Esophagus muscularis mucosa (tissue), 4 donors: ENCODE measurements around the gene PTPRN2. TPM values are rescaled to one million over a fixed set of nuclear protein-coding genes. Genes with fewer than 3 reads are reported as not detected.
"Not testable (repeated sequence)": the region's sequence is repeated elsewhere in the genome, so short reads cannot be mapped to it uniquely, and the experiment has no call there.

Experiments used
- DNase-seq: peaks from one replicate; pipeline ENCODE4 v3.0.0-alpha.2; 2017; ENCODE audit errors: extremely low spot score
- H3K27ac ChIP-seq, 4 donors: fragments of 200-600 bp; sonication (generic); replicated peaks in 1 of 4; 1 replicate in 3 of 4; 2 replicates in 1 of 4; pipeline ENCODE4 v1.5.1; 2016 to 2019; ENCODE audit warnings: mild to moderate bottlenecking in 1 of 4
- H3K27me3 ChIP-seq, 4 donors: fragments of 200-600 bp; sonication (generic); one replicate each; pipeline versions ENCODE4 v1.5.1 to v1.6.0; 2016 to 2019
- H3K36me3 ChIP-seq, 4 donors: fragments of 200-600 bp; sonication (generic); one replicate each; pipeline ENCODE4 v1.5.1; 2016 to 2019
- H3K4me1 ChIP-seq, 4 donors: fragments of 200-600 bp; sonication (generic); one replicate each; pipeline ENCODE4 v1.5.1; 2016 to 2019
- H3K4me3 ChIP-seq, 4 donors: fragments of 200-600 bp; sonication (generic); 1 replicate in 2 of 4; 2 replicates in 2 of 4; pipeline ENCODE4 v1.5.1; 2016 to 2019; ENCODE audit warnings: mild to moderate bottlenecking in 4 of 4, moderate library complexity in 1 of 4
- H3K9me3 ChIP-seq, 4 donors: fragments of 200-600 bp; sonication (generic); 1 replicate in 3 of 4; 2 replicates in 1 of 4; pipeline ENCODE4 v1.5.1; 2016 to 2019
- EP300 ChIP-seq: sonication (generic); formaldehyde crosslinking; IDR thresholded peaks from one replicate; pipeline ENCODE4 v1.6.1; 2017; ENCODE audit warnings: antibody characterized with exemption
- POLR2A ChIP-seq: fragments of 450-650 bp; IDR thresholded peaks from one replicate; pipeline ENCODE4 v1.6.1; 2017; ENCODE audit warnings: antibody characterized with exemption, moderate library complexity, mild to moderate bottlenecking, low read depth
- POLR2AphosphoS5 ChIP-seq, 2 donors: sonication (generic); formaldehyde crosslinking; IDR thresholded peaks; one replicate each; pipeline ENCODE4 v1.6.1; 2017; ENCODE audit warnings: antibody characterized with exemption in 2 of 2
- WGBS: methylation state at CpG from one replicate; pipeline ENCODE4 v1.1.5; 2018; 5-methylcytosine and 5-hydroxymethylcytosine counted together
- intact Hi-C: fragments of 100-400 bp; cut with DNase I; formaldehyde crosslinking; loops from one replicate; pipeline ENCODE4 v1.15.1; 2023
- total RNA-seq, 4 donors: library from RNA; depleted of rRNA; stranded (reverse); fragments of >200 nt; gene quantifications; one replicate each; pipeline versions ENCODE4 v1.1.0 to v1.2.1, GENCODE V29; 2016
- TF ChIP-seq, protein P1 (sequence below), 3 experiments: fragments of 200-600 bp in 2 of 3; fragments of 450-650 bp in 1 of 3; sonication (generic) in 2 of 3; IDR thresholded peaks; one replicate each; pipeline ENCODE4 v1.5.1; 2017 to 2019; ENCODE audit warnings: antibody characterized with exemption in 3 of 3, mild to moderate bottlenecking in 2 of 3, moderate library complexity in 1 of 3

PTPRN2 gene
- total RNA-seq, 4 donors from 2014 or later: 2.1 to 3.1 (median 3.1) TPM

DNA sequence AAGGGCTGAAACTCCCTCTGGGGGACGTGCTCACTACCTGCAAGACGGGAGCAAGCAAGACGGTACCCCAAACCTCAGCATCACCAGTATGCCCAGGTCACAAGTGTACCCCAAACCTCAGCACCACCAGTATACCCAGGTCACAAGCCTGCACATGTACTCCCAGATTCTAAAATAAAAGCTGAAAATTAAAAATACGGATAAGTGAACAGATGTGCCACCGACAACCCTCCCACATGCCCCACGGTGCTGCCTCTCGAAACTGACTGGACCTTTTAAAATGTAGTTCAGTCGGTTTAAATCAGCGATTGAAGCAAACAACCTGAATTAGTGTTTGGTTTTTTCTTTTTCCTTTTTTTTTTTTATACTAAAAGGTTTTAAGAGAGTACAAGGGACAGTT is 684.3 kb downstream of the PTPRN2 start:
- H3K9me3 ChIP-seq: no peaks in the 10 kb centered on the region
- DNase-seq: no peak
- intact Hi-C loops: no loop called here
- peaks cover 0 to 10% (median 3%) of the 10 kb centered on the region in 4 donors for H3K4me1 ChIP-seq
- H3K27ac ChIP-seq: no peak overlapping the region
- H3K4me3 ChIP-seq: no peak overlapping the region
- TF ChIP-seq EP300 (no peak), POLR2AphosphoS5 (IDR thresholded peaks at IDR 0.05) (no peak), POLR2A (no peak)
- TF ChIP-seq, protein P1, sequence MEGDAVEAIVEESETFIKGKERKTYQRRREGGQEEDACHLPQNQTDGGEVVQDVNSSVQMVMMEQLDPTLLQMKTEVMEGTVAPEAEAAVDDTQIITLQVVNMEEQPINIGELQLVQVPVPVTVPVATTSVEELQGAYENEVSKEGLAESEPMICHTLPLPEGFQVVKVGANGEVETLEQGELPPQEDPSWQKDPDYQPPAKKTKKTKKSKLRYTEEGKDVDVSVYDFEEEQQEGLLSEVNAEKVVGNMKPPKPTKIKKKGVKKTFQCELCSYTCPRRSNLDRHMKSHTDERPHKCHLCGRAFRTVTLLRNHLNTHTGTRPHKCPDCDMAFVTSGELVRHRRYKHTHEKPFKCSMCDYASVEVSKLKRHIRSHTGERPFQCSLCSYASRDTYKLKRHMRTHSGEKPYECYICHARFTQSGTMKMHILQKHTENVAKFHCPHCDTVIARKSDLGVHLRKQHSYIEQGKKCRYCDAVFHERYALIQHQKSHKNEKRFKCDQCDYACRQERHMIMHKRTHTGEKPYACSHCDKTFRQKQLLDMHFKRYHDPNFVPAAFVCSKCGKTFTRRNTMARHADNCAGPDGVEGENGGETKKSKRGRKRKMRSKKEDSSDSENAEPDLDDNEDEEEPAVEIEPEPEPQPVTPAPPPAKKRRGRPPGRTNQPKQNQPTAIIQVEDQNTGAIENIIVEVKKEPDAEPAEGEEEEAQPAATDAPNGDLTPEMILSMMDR (IDR thresholded peaks at IDR 0.05): no peak
- no peaks in the 10 kb centered on the region for H3K27me3 ChIP-seq
- no peaks in the 10 kb centered on the region for H3K36me3 ChIP-seq
- WGBS: 88% methylated on average over 9 of the region's 9 CpGs

DNA sequence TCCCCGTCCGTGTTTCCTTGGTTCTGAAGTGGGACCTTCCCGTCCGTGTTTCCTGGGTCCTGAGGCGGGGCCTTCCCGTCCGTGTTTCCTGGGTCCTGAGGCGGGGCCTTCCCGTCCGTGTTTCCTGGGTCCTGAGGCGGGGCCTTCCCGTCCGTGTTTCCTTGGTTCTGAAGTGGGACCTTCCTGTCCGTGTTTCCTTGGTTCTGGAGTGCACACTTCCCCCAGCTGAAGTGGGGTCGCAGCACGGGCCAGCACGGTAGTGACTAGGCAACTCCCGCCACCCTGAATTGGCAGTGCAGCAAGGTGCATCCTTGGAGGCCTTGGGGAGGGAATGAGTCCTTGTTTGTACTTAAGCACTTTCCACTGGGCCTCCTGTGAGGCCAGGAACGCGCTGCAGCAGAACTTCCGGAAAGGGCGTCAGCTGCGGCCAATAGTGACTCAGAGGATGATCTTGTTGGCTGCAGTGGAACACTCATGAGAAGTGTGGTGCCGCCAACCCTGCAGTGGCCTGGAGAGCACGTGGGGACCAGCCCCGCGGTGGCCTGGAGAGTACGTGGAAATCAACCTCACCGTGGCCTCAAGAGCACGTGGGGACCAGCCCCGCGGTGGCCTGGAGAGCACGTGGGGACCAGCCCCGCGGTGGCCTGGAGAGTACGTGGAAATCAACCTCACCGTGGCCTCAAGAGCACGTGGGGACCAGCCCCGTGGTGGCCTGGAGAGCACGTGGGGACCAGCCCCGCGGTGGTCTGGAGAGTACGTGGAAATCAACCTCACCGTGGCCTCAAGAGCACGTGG is 685.6 kb downstream of the PTPRN2 start:
- H3K4me1 ChIP-seq, H3K9me3 ChIP-seq, H3K27ac ChIP-seq, H3K4me3 ChIP-seq, intact Hi-C loops, H3K36me3 ChIP-seq, DNase-seq, H3K27me3 ChIP-seq: not testable (repeated sequence)
- WGBS: 90% methylated on average over 43 of the region's 45 CpGs

DNA sequence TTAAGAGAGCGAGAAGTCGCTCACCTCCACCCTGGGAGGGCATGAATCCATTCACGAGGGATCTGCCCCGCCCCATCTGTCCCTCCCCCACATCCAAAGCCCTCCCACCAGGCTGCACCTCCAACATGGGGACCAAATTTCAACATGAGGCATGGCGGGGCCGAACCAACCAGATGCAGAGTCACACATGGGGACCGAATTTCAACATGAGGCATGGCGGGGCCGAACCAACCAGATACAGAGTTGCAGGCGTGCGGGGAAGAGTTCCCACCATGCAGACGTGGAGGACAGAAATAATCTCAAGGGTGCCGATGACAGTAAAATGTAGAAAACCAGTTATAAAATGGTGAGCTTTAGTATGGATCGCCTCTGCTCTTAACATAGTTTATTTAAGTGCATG is 686.5 kb downstream of the PTPRN2 start:
- 89% methylated on average over 10 of the region's 14 CpGs for WGBS
- Histone ChIP-seq H3K27ac (no peak overlapping the region), H3K36me3 (no peaks in the 10 kb centered on the region), H3K9me3 (no peaks in the 10 kb centered on the region), H3K4me1 (peaks cover 0 to 8% (median 3%) of the 10 kb centered on the region in 4 donors), H3K27me3 (no peaks in the 10 kb centered on the region), H3K4me3 (no peak overlapping the region)
- intact Hi-C loops: no loop called here
- no peak for DNase-seq
- TF ChIP-seq, protein P1 (IDR thresholded peaks at IDR 0.05): no peak
- TF ChIP-seq POLR2AphosphoS5 (IDR thresholded peaks at IDR 0.05): no peak
- no peak for TF ChIP-seq EP300
- TF ChIP-seq POLR2A: no peak

DNA sequence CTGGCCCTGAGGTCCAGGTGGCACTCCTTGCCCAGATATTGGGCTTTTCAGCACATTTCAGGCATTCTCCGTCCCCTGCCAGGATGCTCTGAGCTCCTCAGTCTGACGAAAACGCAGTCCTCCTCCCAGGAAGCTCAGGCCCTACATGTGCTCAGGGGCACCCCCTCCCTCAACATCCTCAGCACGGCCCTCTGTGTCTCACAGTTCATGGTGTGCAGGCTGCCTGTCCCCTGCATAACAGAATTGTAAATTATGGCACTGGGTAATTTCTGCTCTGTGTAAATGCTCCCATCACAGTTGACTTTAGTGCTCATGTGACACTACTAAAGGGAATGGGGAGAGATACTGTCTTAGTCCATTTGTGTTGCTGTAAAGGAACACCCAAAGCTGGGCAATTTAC is 687.1 kb downstream of the PTPRN2 start:
- H3K36me3 ChIP-seq: no peaks in the 10 kb centered on the region
- no peaks in the 10 kb centered on the region for H3K27me3 ChIP-seq
- peaks cover 0 to 2% (median under 1%) of the 10 kb centered on the region in 4 donors for H3K4me1 ChIP-seq
- intact Hi-C loops: no loop called here
- no peak overlapping the region for H3K27ac ChIP-seq
- H3K9me3 ChIP-seq: no peaks in the 10 kb centered on the region
- TF ChIP-seq POLR2A (no peak), POLR2AphosphoS5 (IDR thresholded peaks at IDR 0.05) (no peak), EP300 (no peak)
- TF ChIP-seq, protein P1 (IDR thresholded peaks at IDR 0.05): no peak
- no peak for DNase-seq
- WGBS: 90% methylated on average over 4 of the region's 4 CpGs
- H3K4me3 ChIP-seq: no peak overlapping the region

DNA sequence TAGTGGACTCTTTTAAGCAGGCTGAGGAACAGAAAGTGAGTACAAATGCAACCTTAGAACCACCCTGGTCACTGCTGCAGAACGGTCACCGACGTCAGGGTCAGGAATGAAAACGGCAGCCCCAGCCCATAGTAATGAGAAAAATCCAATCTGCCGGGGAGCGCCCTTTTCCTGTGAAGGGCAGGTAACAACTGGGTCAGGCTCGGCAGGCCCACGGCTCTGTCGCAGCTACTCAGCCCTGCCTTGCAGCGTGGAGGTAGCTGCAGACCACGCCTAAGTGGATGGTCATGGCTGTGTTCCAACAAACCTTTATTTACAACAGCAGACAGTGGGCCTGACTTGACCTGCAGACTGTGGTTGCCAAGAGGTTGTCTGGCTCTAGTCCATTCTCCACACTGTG is 687.6 kb downstream of the PTPRN2 start:
- no peak for TF ChIP-seq EP300
- TF ChIP-seq POLR2A: no peak
- TF ChIP-seq, protein P1 (IDR thresholded peaks at IDR 0.05): no peak
- TF ChIP-seq POLR2AphosphoS5 (IDR thresholded peaks at IDR 0.05): no peak
- H3K9me3 ChIP-seq: no peaks in the 10 kb centered on the region
- H3K4me3 ChIP-seq: no peak overlapping the region
- intact Hi-C loops: no loop called here
- H3K4me1 ChIP-seq: no peaks in the 10 kb centered on the region
- H3K27ac ChIP-seq: no peak overlapping the region
- no peaks in the 10 kb centered on the region for H3K36me3 ChIP-seq
- no peaks in the 10 kb centered on the region for H3K27me3 ChIP-seq
- WGBS: 76% methylated on average over 11 of the region's 11 CpGs
- no peak for DNase-seq
